ENCODE results near the gene SLC16A14.
"Not testable (repeated sequence)": the region's sequence is repeated elsewhere in the genome, so short reads cannot be mapped to it uniquely, and the experiment has no call there.

The SLC16A14 gene, protein sequence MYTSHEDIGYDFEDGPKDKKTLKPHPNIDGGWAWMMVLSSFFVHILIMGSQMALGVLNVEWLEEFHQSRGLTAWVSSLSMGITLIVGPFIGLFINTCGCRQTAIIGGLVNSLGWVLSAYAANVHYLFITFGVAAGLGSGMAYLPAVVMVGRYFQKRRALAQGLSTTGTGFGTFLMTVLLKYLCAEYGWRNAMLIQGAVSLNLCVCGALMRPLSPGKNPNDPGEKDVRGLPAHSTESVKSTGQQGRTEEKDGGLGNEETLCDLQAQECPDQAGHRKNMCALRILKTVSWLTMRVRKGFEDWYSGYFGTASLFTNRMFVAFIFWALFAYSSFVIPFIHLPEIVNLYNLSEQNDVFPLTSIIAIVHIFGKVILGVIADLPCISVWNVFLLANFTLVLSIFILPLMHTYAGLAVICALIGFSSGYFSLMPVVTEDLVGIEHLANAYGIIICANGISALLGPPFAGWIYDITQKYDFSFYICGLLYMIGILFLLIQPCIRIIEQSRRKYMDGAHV

GRCh38 chr2:230068651-230069055 lies at the start of gene SLC16A14:
Gene SLC16A14, minus strand, starts transcription at chr2:230068924. Its CDS starts 9,572 bp downstream, at chr2:230059352.
- in situ Hi-C loops (cut with MboI; ENCODE audit: low sequenced_read_pairs) = no loop called here

GRCh38 chr2:230106771-230107170 lies 38.0 kb upstream of the SLC16A14 start:
- in situ Hi-C loops (cut with MboI; ENCODE audit: low sequenced_read_pairs) = no loop called here

GRCh38 chr2:230101967-230102366 lies 33.2 kb upstream of the SLC16A14 start:
- in situ Hi-C loops (cut with MboI; ENCODE audit: low sequenced_read_pairs) = not testable (repeated sequence)

DNA sequence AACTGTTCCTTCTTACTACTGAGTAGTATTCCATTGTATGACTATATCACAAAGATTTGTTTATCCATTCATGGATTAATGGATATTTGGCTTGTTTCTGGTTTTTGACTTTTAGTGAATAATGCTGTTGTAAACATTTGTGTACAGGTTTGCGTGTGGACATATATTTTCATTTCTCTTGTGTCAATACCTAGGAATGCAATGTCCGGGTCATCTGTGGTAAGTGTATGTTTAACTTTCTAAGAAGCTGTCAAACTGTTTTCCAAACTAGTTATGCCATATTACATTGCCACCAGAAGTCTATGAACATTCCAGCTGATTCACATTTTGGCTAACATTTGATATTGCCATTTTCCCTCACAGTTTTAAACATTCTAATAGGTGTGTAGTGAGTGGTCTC lies 29.1 kb upstream of the SLC16A14 start:
- in situ Hi-C loops (cut with MboI; ENCODE audit: low sequenced_read_pairs) = no loop called here

- in situ Hi-C loops (cut with MboI; ENCODE audit: low sequenced_read_pairs) = no loop called here
Observed at GRCh38 chr2:230097424-230097823, 28.7 kb upstream of the SLC16A14 start.

DNA sequence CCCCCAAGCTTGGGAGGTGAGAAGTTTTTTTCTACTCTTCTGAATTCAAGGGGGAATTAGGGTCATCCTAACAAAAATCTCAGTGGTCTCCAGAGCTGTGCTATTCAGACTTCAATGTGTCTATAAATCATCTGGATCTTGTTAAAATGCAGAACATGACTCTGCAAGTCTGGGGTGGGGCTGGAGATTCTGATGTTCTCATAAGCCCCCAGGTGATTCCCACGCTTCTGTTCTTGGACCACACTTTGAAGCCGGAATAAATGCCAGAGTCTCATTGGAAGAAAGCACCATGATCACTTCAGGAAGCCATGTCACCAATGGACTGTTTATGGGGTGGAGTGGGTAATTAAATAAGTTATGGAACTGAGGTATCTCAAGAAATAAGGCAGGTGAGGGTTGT lies 22.2 kb upstream of the SLC16A14 start:
- in situ Hi-C loops (cut with MboI; ENCODE audit: low sequenced_read_pairs) = no loop called here

DNA sequence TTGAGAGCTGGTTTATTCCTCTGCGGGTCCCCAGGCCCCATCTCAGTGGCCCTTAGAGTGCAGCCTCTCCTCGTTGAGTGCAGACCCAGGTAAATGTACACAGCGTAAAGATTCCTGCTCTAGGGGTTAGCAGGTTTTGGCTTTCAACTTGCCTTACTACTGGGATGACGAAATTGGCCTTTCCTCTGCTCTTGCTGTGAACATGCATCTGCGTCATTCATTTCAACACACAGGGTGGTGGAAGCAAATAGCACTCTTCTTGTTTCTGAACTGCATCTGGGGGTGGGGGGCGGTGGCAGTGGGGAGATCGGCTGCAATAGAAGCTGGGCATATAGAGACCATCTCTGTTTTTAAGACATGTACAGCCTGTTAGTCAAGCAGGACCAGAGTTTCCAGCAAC lies 16.5 kb upstream of the SLC16A14 start:
- in situ Hi-C loops (cut with MboI; ENCODE audit: low sequenced_read_pairs) = no loop called here

DNA sequence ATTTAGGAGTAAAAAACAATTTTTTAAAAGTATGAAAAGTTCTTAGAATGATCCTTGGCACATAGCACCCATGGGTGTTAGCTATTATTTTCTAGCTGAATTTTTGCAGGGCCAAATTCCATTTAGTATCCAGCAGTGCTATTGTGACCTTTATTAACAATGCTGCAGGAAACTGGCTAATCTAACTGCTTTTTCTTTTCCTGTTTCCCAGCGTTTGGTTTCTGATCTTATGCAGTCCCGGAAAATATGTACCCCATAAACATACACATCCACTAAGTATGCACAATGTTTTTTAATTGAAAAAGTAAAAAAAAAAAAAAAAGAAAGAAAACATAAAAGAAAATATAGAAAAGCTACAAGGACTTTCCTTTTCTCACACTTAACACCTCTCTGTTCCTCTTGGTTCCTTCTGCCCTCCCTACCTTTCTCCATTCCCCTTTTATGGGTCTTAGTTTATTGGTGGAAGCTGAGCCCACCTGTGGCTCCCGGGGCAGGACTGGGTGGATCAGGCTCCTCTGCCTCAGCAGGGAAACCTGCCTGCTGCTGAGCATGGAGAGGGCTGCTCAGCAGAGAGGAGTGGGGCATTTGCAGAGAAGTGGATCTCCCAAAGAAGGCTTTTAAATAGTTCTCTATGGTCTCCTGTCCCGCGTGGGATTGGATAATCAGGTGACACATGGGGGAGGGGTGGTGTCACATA lies 9.3 kb upstream of the SLC16A14 start:
- in situ Hi-C loops (cut with MboI; ENCODE audit: low sequenced_read_pairs) = no loop called here

GRCh38 chr2:230076819-230077218 lies 8.1 kb upstream of the SLC16A14 start:
- in situ Hi-C loops (cut with MboI; ENCODE audit: low sequenced_read_pairs) = no loop called here

GRCh38 chr2:230075988-230076631 lies 7.4 kb upstream of the SLC16A14 start:
- in situ Hi-C loops (cut with MboI; ENCODE audit: low sequenced_read_pairs) = no loop called here

- in situ Hi-C loops (cut with MboI; ENCODE audit: low sequenced_read_pairs) = no loop called here
Observed at GRCh38 chr2:230071421-230071820, 2.7 kb upstream of the SLC16A14 start.

GRCh38 chr2:230069402-230069801 lies 678 bp upstream of the SLC16A14 start:
- in situ Hi-C loops (cut with MboI; ENCODE audit: low sequenced_read_pairs) = no loop called here

DNA sequence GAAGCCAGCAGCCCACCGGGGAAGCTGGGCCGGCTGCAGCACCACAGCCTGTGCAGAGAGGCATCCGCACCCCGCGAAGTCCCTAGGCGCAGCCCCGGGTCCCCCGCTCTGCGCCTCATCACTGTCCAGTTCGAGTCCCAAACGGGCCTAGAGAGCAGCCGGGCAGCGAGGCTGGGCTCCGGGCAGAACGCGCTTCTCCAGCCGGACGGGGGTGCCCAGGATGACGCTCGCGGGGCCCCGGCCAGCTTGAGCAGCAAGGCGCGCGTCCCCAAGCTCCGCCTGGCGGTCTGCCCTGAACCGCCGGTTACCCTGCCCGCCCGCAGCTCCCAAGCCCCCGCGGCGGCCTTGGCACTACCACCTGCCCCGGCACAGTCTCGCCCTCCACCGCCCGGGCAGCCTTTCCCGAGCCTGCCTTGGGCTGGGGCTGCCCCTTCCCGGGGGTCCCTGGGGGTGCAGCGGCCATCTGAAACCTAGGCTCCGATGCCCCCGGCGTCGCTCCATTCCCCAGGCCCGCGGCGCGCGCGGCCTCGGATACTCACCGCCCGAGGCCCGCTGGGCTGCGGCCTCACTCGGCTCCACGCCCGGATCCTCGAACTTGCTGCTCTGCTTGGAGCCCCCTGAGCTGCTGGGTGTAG lies 591 bp downstream of the SLC16A14 start:
- in situ Hi-C loops (cut with MboI; ENCODE audit: low sequenced_read_pairs) = no loop called here

- in situ Hi-C loops (cut with MboI; ENCODE audit: low sequenced_read_pairs) = no loop called here
Observed at GRCh38 chr2:230060672-230061293, 7.9 kb downstream of the SLC16A14 start.

GRCh38 chr2:230053753-230054478 lies 14.8 kb downstream of the SLC16A14 start:
- in situ Hi-C loops (cut with MboI; ENCODE audit: low sequenced_read_pairs) = no loop called here

DNA sequence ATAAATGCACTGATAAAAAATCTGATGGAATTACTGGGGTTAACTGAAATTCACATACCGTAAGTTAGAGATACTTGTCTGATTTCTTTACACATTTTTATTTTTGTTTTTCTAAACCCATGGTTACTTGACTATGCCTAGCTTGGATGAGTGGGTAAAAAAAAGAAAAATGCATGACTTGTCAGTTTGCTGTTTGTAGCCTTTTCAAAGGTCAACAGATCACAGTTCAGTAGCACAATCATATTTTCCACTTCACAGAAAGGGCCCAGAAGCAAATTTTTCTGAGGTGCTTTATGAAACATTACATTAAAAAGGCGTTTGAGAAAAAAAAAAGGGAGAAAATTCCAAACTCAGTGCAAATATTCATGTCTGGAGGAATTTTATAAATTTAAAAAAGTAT lies 16.4 kb downstream of the SLC16A14 start:
- in situ Hi-C loops (cut with MboI; ENCODE audit: low sequenced_read_pairs) = no loop called here

DNA sequence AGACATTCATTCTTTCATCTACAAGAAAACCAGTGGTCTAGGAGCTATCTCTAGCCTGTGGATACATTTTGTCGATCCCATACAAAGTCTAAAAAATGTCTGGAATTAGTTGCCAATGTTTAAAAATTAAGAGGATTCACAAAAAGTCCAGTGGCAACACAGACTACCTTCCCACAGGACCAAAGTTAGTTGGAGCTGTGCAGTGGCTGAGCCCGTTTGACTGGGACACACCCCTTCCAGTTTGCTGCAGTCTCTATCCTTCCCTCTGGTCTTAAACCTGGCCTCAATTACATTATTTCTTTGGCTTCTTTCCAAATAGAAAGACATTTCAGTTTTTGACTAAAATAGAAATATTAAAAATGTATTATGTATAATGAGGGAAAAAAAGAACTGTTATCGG lies 18.6 kb downstream of the SLC16A14 start:
- in situ Hi-C loops (cut with MboI; ENCODE audit: low sequenced_read_pairs) = no loop called here

- in situ Hi-C loops (cut with MboI; ENCODE audit: low sequenced_read_pairs) = no loop called here
Observed at GRCh38 chr2:230048010-230048671, 20.6 kb downstream of the SLC16A14 start.

DNA sequence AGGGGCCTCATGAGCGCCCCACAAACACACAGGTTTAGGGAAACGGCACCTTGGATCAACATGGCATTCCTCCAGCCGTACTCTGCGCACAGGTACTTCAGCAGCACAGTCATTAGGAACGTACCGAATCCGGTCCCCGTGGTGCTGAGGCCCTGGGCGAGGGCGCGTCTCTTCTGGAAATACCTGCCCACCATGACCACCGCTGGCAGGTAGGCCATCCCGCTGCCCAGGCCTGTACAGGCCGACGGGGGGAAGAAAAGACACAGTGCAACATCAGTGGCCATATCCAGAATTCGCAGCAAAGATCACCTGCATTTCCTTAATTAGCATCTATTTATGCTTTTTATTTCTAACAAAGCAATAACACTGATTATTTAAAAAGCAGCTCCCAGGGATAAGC lies 22.2 kb downstream of the SLC16A14 start:
- in situ Hi-C loops (cut with MboI; ENCODE audit: low sequenced_read_pairs) = no loop called here

Data from HL-60/S4 treated with phorbol 12-myristate 13-acetate at 8.2 ng/mL for 4 days and 3 days (cell line).